Measurements from ENCODE around the gene ZNRF3.

GRCh38 chr22:29049655-29050263 is 166.4 kb downstream of the ZNRF3 start:
- TF ChIP-seq EZH2phosphoT487 (conservative IDR thresholded peaks at IDR 0.05; ENCODE audit: low read length) (no peak), CTCF (IDR thresholded peaks at IDR 0.05; ENCODE audit: insufficient read depth, low read length, poor library complexity, severe bottlenecking) (no peak)

Measured in SU-DHL-6 (cell line).